Cerebellar nuclear complex (tissue), 1 donor: ENCODE data around the gene RBM41.

ENCODE experiments used
- DNase-seq, 2 experiments: peaks; one replicate each; lab custom pipeline; 2025; lab: John Stamatoyannopoulos, UW

The RBM41 gene

GRCh38 chrX:107029752-107030151, 88.9 kb downstream of the RBM41 start:
- no peak for DNase-seq

- DNase-seq = no peak
Observed at GRCh38 chrX:107025545-107025944, 93.1 kb downstream of the RBM41 start.

GRCh38 chrX:107014936-107015335, 103.7 kb downstream of the RBM41 start:
- no peak for DNase-seq
